Measurements from ENCODE around the gene LRRC71. TPM values are rescaled to one million over a fixed set of nuclear protein-coding genes. Genes with fewer than 3 reads are reported as not detected.
"Not testable (repeated sequence)": the region's sequence is repeated elsewhere in the genome, so short reads cannot be mapped to it uniquely, and the experiment has no call there.

The LRRC71 gene
- total RNA-seq, 1 donor from 2014 or later: not detected

DNA sequence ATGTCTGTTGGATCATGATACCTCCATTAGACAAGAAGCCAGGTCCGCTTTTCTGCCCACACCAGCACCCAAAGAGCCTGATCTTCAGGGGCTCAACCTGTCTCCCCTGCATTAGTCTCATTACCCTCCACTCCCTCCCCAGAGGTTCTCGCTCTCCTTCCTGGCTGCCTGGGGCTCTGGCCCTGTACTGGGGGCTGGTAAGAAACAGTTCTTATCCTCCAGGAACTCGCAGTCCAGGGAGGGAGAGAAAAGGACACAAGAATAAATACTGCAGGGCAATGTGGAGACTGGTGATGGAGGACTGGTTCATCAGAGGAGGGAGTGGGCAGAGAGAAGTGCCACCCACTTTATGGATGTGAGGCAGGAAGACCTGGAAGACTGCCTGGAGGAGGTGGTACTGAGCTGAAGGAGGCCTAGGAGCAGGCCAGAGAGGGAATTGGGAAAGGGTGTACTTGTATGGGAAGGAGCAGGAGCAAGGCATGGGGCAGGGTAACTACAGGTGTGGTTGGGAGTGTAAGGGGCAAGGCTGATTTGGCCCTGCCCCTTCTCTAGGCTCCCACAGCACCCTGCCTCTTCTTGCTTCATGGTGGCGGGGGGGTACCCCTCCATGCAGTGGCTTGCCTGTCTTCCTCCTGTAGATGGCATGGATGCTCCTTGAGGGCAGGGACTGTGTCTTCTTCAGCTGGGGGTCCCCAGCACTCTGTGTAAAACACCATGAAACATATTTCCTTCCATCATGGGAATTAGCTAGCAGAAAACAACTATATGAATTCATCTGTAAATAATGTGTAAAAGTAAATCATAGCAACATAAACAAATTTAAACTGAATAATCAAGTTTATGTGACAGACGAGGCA is 5.0 kb downstream of the LRRC71 start:
- FAIRE-seq (no peak), DNase-seq (ENCODE audit: low read depth) (no peak)
- TF ChIP-seq, protein P1, sequence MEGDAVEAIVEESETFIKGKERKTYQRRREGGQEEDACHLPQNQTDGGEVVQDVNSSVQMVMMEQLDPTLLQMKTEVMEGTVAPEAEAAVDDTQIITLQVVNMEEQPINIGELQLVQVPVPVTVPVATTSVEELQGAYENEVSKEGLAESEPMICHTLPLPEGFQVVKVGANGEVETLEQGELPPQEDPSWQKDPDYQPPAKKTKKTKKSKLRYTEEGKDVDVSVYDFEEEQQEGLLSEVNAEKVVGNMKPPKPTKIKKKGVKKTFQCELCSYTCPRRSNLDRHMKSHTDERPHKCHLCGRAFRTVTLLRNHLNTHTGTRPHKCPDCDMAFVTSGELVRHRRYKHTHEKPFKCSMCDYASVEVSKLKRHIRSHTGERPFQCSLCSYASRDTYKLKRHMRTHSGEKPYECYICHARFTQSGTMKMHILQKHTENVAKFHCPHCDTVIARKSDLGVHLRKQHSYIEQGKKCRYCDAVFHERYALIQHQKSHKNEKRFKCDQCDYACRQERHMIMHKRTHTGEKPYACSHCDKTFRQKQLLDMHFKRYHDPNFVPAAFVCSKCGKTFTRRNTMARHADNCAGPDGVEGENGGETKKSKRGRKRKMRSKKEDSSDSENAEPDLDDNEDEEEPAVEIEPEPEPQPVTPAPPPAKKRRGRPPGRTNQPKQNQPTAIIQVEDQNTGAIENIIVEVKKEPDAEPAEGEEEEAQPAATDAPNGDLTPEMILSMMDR (IDR thresholded peaks at IDR 0.05; ENCODE audit: insufficient read depth, low read length, severe bottlenecking): no peak
- Histone ChIP-seq H3K36me3 (ENCODE audit: control insufficient read depth, insufficient read depth, low read length) (no peaks in the 10 kb centered on the region), H3K4me3 (ENCODE audit: low read depth, low read length) (no peak overlapping the region), H3K27me3 (ENCODE audit: control insufficient read depth, insufficient read depth, low read length) (peaks cover 44% of the 10 kb centered on the region)

DNA sequence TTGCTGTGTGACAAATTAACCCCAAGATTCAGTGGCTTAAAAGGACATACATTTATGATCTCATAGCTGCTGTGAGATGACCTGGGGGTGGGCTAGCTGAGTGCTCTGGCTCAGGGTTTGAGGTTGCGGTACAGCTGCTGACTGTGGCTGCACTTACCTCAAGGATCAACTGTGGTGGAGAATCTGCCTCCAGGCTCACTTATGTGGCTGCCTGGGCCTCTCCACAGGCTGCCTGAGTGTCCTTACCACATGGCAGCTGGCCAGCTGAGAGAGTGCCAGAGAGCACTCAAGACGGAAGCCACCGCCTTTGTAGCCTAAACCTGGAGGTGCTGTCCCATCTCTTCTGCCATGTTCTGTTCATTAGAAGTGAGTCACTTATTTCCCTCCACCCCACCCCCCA is 5.7 kb downstream of the LRRC71 start:
- Histone ChIP-seq H3K4me3 (ENCODE audit: low read depth, low read length) (no peak overlapping the region), H3K27me3 (ENCODE audit: control insufficient read depth, insufficient read depth, low read length) (peaks cover 37% of the 10 kb centered on the region), H3K36me3 (ENCODE audit: control insufficient read depth, insufficient read depth, low read length) (no peaks in the 10 kb centered on the region)
- FAIRE-seq (no peak), DNase-seq (ENCODE audit: low read depth) (peak; percentile 63)
- TF ChIP-seq, protein P1 (IDR thresholded peaks at IDR 0.05; ENCODE audit: insufficient read depth, low read length, severe bottlenecking): no peak

DNA sequence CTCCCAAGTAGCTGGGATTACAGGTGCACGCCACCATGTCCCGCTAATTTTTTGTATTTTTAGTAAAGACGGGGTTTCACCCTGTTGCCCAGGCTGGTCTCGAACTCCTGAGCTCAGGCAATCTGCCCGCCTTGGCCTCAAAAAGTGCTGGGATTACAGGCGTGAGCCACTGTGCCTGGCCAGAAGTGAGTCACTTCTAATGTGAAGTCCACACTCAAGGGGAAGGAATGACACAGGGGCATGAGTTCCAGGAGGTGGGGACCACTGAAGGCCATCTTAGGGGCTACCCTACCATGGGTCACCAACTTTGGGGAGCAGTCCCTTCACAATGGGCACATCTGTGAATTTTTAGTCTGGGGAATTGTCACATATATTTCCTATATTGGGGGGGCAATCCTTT is 6.3 kb downstream of the LRRC71 start:
- H3K4me3 ChIP-seq (ENCODE audit: low read depth, low read length); H3K36me3 ChIP-seq (ENCODE audit: control insufficient read depth, insufficient read depth, low read length); DNase-seq (ENCODE audit: low read depth); FAIRE-seq: not testable (repeated sequence)
- H3K27me3 ChIP-seq (ENCODE audit: control insufficient read depth, insufficient read depth, low read length): peaks cover 34% of the 10 kb centered on the region

DNA sequence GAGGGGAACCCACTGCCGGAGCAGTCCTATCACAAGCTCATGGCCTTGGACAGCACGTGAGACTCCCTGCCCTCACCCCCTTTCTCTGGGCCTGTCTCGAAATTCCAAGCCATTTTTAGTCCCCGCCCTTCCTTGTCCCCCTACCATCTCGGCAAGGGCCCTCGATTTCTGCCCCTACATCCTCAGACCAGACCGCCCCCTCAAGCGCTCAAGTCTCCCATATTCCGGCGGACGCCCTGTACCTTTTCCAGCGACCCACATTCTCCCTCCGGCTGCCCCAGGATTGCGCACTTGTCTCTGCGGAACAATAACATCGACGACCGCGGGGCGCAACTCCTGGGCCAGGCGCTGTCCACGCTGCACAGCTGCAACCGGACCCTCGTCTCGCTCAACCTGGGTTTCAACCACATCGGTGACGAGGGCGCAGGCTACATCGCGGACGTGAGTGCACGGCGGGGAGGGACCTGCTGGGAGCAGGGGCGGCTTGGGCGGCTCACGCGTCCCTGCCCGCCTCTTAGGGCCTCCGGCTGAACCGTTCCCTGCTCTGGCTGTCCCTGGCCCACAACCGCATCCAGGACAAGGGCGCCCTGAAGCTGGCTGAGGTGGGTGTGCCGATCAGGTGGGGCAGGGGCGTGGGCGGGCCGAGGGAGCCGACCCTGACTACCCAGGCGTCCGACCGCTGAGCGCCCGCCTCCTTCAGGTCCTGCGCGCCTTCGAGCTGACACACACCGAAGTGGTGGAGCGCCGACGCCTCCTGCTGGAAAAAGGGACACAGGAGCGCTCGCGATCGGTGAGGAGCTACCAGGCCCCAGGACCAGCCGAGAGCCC is 7.0 kb downstream of the LRRC71 start:
- DNase-seq (ENCODE audit: low read depth): peak; percentile 59

DNA sequence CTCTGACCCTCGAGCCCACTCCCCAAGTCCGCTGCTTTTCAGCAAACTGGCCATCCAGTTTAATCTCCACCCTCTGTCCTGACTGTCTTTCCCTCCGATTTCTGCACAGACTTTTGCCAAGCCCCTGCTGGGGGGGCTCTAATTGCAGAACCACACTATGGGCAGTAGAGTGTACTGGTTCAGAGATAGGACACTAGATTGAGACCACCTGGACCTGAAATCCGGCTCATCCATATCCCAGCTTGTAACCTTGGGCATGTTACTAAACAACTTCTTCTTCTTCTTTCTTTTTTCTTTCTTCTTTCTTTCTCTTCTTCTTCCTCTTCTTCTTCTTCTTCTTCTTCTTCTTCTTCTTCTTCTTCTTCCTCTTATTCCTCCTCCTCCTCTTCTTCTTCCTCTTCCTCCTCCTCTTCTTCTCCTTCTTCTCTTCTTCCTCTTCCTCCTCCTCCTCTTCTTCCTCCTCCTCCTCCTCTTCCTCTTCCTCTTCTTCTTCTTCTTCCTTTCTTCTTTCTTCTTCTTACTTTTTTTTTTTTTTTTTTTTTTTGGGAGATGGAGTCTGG is 7.7 kb downstream of the LRRC71 start:
- DNase-seq (ENCODE audit: low read depth) (no peak), FAIRE-seq (no peak)
- Histone ChIP-seq H3K27me3 (ENCODE audit: control insufficient read depth, insufficient read depth, low read length) (peaks cover 25% of the 10 kb centered on the region), H3K4me3 (ENCODE audit: low read depth, low read length) (no peak overlapping the region), H3K36me3 (ENCODE audit: control insufficient read depth, insufficient read depth, low read length) (no peaks in the 10 kb centered on the region)
- TF ChIP-seq, protein P1 (IDR thresholded peaks at IDR 0.05; ENCODE audit: insufficient read depth, low read length, severe bottlenecking): no peak

More for the DNA sequence above, 7.0 kb downstream of the LRRC71 start:
- Histone ChIP-seq H3K4me3 (ENCODE audit: low read depth, low read length) (peak overlapping the region; percentile 33), H3K27me3 (ENCODE audit: control insufficient read depth, insufficient read depth, low read length) (peaks cover 32% of the 10 kb centered on the region), H3K36me3 (ENCODE audit: control insufficient read depth, insufficient read depth, low read length) (no peaks in the 10 kb centered on the region)
- FAIRE-seq: no peak
- TF ChIP-seq, protein P1 (IDR thresholded peaks at IDR 0.05; ENCODE audit: insufficient read depth, low read length, severe bottlenecking): peak; percentile 89
